GM12878 (cell line): ENCODE measurements around the gene GALNT9. TPM values are rescaled to one million over a fixed set of nuclear protein-coding genes. Genes with fewer than 3 reads are reported as not detected.

ENCODE experiments used
- ATAC-seq: fragments of 200-7000 bp; cut with Tn5 transposase; 3 replicates; pipeline ENCODE4 v1.9.1; 2020; ENCODE audit warnings: mild to moderate bottlenecking, moderate library complexity
- BruUV-seq: library from RNA; stranded (reverse); fragments of 400-500 nt; replicated peaks from 2 replicates; lab custom pipeline; 2021; lab: Mats Ljungman, UMichigan
- CTCF ChIA-PET: fragments of 300-600 bp; sonication (Branson Sonifier 250); formaldehyde crosslinking; extraction: SDS; loops from one replicate; lab custom pipeline; 2021; ENCODE audit warnings: inconsistent platforms; lab: Yijun Ruan, JAX
- POLR2A ChIA-PET: fragments of 350-600 bp; formaldehyde crosslinking; extraction: SDS; loops from one replicate; lab custom pipeline; 2021; ENCODE audit warnings: inconsistent platforms; lab: Charles Lee
- RAD21 ChIA-PET: fragments of 300-600 bp; sonication (Branson Sonifier 250); formaldehyde crosslinking; loops from one replicate; lab custom pipeline; 2023; ENCODE audit warnings: antibody characterized with exemption; ENCODE audit not compliant: unreplicated experiment; lab: Charles Lee
- SMC1A ChIA-PET: fragments of 300-600 bp; sonication (Branson Sonifier 250); formaldehyde crosslinking; loops from one replicate; lab custom pipeline; 2023; ENCODE audit not compliant: unreplicated experiment, uncharacterized antibody; lab: Charles Lee
- DNase-seq: peaks from one replicate; pipeline ENCODE4 v3.0.0-alpha.2; 2011; ENCODE audit warnings: low read depth, low spot score
- FAIRE-seq: peaks from 3 replicates; lab custom pipeline; 2011; peaks lifted over from hg19 to GRCh38; lab: Jason Lieb, UNC
- H2AFZ ChIP-seq: 2 replicates; pipeline ENCODE4 v1.6.0; 2011; ENCODE audit warnings: low read depth, low read length, control low read depth; ENCODE audit not compliant: control insufficient read depth
- H3K27ac ChIP-seq: 2 replicates; pipeline ENCODE4 v1.5.1; 2011; ENCODE audit warnings: control low read depth; ENCODE audit not compliant: control insufficient read depth, insufficient read depth
- H3K27me3 ChIP-seq, 2 experiments: replicated peaks in 1 of 2; 2 replicates each; pipeline versions ENCODE4 v1.6.0 to v1.6.1; 2011; ENCODE audit warnings: low read length in 1 of 2; ENCODE audit not compliant: control insufficient read depth in 2 of 2, insufficient read depth in 2 of 2
- H3K36me3 ChIP-seq, 2 experiments: 2 replicates each; pipeline ENCODE4 v1.5.1; 2011; ENCODE audit warnings: low read length in 1 of 2; ENCODE audit not compliant: control insufficient read depth in 2 of 2, insufficient read depth in 2 of 2
- H3K4me1 ChIP-seq: 2 replicates; pipeline ENCODE4 v1.6.1; 2011; ENCODE audit warnings: mild to moderate bottlenecking, low read length, moderate library complexity, mixed read lengths; ENCODE audit not compliant: control insufficient read depth, insufficient read depth
- H3K4me2 ChIP-seq: 2 replicates; pipeline ENCODE4 v1.6.0; 2011; ENCODE audit warnings: control low read depth; ENCODE audit not compliant: control insufficient read depth, insufficient read depth
- H3K4me3 ChIP-seq: fragments of 200-600 bp; sonication (generic); 2 replicates; pipeline ENCODE4 v1.5.1; 2016
- H3K79me2 ChIP-seq: 2 replicates; pipeline ENCODE4 v1.6.0; 2011; ENCODE audit warnings: low read length; ENCODE audit not compliant: control insufficient read depth, insufficient read depth
- H3K9ac ChIP-seq: 2 replicates; pipeline ENCODE4 v1.8.0; 2011; ENCODE audit warnings: low read length, control low read depth, mixed read lengths; ENCODE audit not compliant: control insufficient read depth, insufficient read depth
- H3K9me3 ChIP-seq: replicated peaks from 3 replicates; pipeline ENCODE4 v1.5.1; 2011; ENCODE audit warnings: mild to moderate bottlenecking, low read length; ENCODE audit not compliant: control insufficient read depth, insufficient read depth
- H4K20me1 ChIP-seq: 2 replicates; pipeline ENCODE4 v1.6.0; 2011; ENCODE audit not compliant: control insufficient read depth, insufficient read depth
- ATF3 ChIP-seq: IDR thresholded peaks from 2 replicates; pipeline ENCODE4 v1.6.1; 2011; ENCODE audit warnings: low read depth, mild to moderate bottlenecking, low read length, moderate library complexity, borderline replicate concordance; ENCODE audit errors: extremely low read depth
- CHD1 ChIP-seq: IDR thresholded peaks from 2 replicates; pipeline ENCODE4 v1.6.1; 2012; ENCODE audit warnings: low read depth, low read length, improper control_type of control experiment
- HCFC1 ChIP-seq: fragments of 150-350 bp; IDR thresholded peaks from 2 replicates; pipeline ENCODE4 v1.6.1; 2014; ENCODE audit warnings: low read length
- IRF4 ChIP-seq: IDR thresholded peaks from 2 replicates; pipeline ENCODE4 v1.6.1; 2011; ENCODE audit warnings: low read depth, low read length
- MAX ChIP-seq: IDR thresholded peaks from 2 replicates; pipeline ENCODE4 v1.6.1; 2012; ENCODE audit warnings: low read depth, low read length, improper control_type of control experiment
- MYB ChIP-seq: fragments of 150-350 bp; IDR thresholded peaks from 2 replicates; pipeline ENCODE4 v1.6.1; 2014; ENCODE audit warnings: mild to moderate bottlenecking, low read depth, low read length, borderline replicate concordance
- PAX8 ChIP-seq: fragments of 450-650 bp; IDR thresholded peaks from 2 replicates; pipeline ENCODE4 v1.6.1; 2017; ENCODE audit warnings: mild to moderate bottlenecking, moderate library complexity
- POLR2A ChIP-seq: IDR thresholded peaks from 2 replicates; pipeline ENCODE4 v1.6.1; 2011; ENCODE audit warnings: low read depth, mild to moderate bottlenecking, low read length
- RAD21 ChIP-seq: IDR thresholded peaks from 2 replicates; pipeline ENCODE4 v1.6.1; 2011; ENCODE audit warnings: mild to moderate bottlenecking, low read depth, low read length, moderate library complexity; ENCODE audit not compliant: insufficient read depth
- RB1 ChIP-seq: fragments of 450-650 bp; formaldehyde crosslinking; IDR thresholded peaks from 2 replicates; pipeline ENCODE4 v1.6.1; 2017; ENCODE audit warnings: mild to moderate bottlenecking, borderline replicate concordance
- RELB ChIP-seq: fragments of 450-650 bp; IDR thresholded peaks from 2 replicates; pipeline ENCODE4 v1.6.1; 2017; ENCODE audit warnings: low read depth, mild to moderate bottlenecking, moderate library complexity
- ZNF592 ChIP-seq: fragments of 450-650 bp; IDR thresholded peaks from 2 replicates; pipeline ENCODE4 v1.6.1; 2017; ENCODE audit warnings: mild to moderate bottlenecking, moderate library complexity
- WGBS: methylation state at CpG from one replicate; pipeline ENCODE4 v1.1.6; 2016; ENCODE audit warnings: low lambda C conversion rate; ENCODE audit not compliant: insufficient replicate concordance, insufficient coverage; ENCODE audit errors: missing lambda C conversion rate; 5-methylcytosine and 5-hydroxymethylcytosine counted together
- in situ Hi-C: fragments of 300-500 bp; cut with MboI; formaldehyde crosslinking; loops from 9 replicates; pipeline ENCODE4 v1.14.3; 2018; ENCODE audit warnings: mixed read lengths
- intact Hi-C: fragments of 100-400 bp; cut with micrococcal nuclease; formaldehyde crosslinking; loops from one replicate; pipeline ENCODE4 v1.14.2; 2022; ENCODE audit not compliant: unreplicated experiment
- polyA plus RNA-seq, 11 experiments: library from polyadenylated mRNA; depleted of rRNA in 4 of 11; unstranded in 6 of 11; stranded (reverse) in 5 of 11; fragments of >200 nt; fragmentation: Nextera tagmentation in 4 of 11; fragmentation: Illumina TruSeq in 1 of 11; extraction: Ambion mirVana in 4 of 11; extraction: Trizol in 1 of 11; gene quantifications; 1 replicate in 1 of 11; 2 replicates in 10 of 11; pipeline versions ENCODE4 v1.2.1 to v1.2.3, GENCODE V29; 2011 to 2016; ENCODE audit warnings: inconsistent platforms in 2 of 11, missing spikeins in 2 of 11, low read depth in 1 of 11
- total RNA-seq, 4 experiments: library from RNA; depleted of rRNA in 3 of 4; stranded (reverse); fragments of >200 nt in 3 of 4; fragmentation: Illumina TruSeq in 1 of 4; extraction: Trizol in 1 of 4; gene quantifications; 2 replicates each; pipeline versions ENCODE4 v1.2.1 to v1.2.3, GENCODE V29; 2013 to 2021
- TF ChIP-seq, protein P1 (sequence below): fragments of 450-650 bp; IDR thresholded peaks from 2 replicates; pipeline ENCODE4 v1.6.1; 2014; ENCODE audit warnings: mild to moderate bottlenecking

Gene GALNT9
- total and polyA plus RNA-seq, 10 of the 15 experiments (the other 5 are each of a cell fraction or from before 2014, with no cell fraction given) = 0.04 TPM; not detected in 9

DNA sequence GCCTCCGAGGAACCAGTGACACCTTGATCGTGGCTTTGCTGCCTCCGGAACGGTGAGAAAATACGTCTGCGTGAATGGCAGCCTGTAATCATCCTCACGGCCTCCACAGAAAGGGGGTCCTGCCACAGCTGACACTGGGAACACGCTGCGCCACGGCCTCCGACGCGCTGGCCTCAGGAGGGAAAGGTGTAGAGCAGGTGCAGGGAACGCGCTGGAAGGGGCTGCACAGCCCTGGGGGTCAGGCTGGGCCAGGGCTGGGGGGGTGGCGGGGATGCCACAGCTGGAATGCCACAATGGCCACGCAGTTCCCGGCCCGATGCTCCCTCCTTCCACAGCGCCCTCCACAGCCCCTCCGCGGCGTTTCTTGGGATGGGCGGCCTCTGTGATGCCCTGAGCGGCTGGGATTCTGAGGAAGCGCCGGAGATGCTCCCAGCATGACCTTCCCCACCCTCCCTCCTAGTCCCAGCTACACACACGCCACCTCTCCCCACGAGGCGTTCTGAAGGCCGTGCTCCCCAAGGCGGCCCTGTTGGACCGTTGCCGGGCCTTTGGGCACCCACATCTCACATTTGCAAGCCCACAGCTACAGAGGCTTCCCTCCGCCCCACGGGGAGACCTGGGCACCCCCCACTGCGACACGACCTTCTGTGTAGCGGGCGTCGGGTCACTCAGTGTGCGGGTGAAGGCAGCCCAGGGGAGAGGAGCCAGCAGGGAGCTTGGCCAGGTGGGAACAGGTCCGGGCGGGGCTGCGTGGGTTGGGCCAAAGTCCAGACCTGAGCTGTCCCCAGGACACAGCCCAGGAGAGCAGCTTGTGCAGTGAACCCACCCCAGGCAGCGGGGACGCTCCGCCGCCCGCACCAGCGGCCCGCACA, 31.8 kb upstream of the GALNT9 start:
- no peak for FAIRE-seq
- DNase-seq = no peak
- in situ Hi-C loops (no loop called here), intact Hi-C loops (no loop called here)
- no peak overlapping the region for H3K4me2 ChIP-seq
- 78% methylated on average over 38 of the region's 52 CpGs for WGBS
- no peaks in the 10 kb centered on the region for H4K20me1 ChIP-seq
- H3K4me3 ChIP-seq = no peak overlapping the region
- no peak overlapping the region for H3K9ac ChIP-seq
- peaks cover 5% of the 10 kb centered on the region; the same call in 1 of the 3 replicates for H3K9me3 ChIP-seq
- no peak overlapping the region for H2AFZ ChIP-seq
- TF ChIP-seq RB1 (no peak), POLR2A (no peak), MYB (no peak), ZNF592 (no peak), PAX8 (no peak), HCFC1 (no peak), IRF4 (no peak), RAD21 (no peak), ATF3 (no peak), MAX (no peak), RELB (no peak), CHD1 (no peak)
- TF ChIP-seq, protein P1, sequence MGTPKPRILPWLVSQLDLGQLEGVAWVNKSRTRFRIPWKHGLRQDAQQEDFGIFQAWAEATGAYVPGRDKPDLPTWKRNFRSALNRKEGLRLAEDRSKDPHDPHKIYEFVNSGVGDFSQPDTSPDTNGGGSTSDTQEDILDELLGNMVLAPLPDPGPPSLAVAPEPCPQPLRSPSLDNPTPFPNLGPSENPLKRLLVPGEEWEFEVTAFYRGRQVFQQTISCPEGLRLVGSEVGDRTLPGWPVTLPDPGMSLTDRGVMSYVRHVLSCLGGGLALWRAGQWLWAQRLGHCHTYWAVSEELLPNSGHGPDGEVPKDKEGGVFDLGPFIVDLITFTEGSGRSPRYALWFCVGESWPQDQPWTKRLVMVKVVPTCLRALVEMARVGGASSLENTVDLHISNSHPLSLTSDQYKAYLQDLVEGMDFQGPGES = no peak
- H3K4me1 ChIP-seq = no peaks in the 10 kb centered on the region
- ChIA-PET POLR2A (no interaction called here), RAD21 (no interaction called here), SMC1A (no interaction called here), CTCF (no interaction called here)
- no peak for ATAC-seq
- H3K27ac ChIP-seq = no peak overlapping the region
- H3K79me2 ChIP-seq = no peaks in the 10 kb centered on the region
- H3K36me3 ChIP-seq = no peaks in the 10 kb centered on the region
- BruUV-seq = no TSS peak
- no peaks in the 10 kb centered on the region for H3K27me3 ChIP-seq
